CD14-positive monocyte (primary cell): ENCODE data around the gene MRGPRF. TPM values are rescaled to one million over a fixed set of nuclear protein-coding genes. Genes with fewer than 3 reads are reported as not detected.

ENCODE experiments used
- DNase-seq, 3 donors: peaks; one replicate each; pipeline ENCODE4 v3.0.0-alpha.2; 2011 to 2022
- H2AFZ ChIP-seq: 2 replicates; pipeline ENCODE4 v1.6.0; 2012; ENCODE audit warnings: mild to moderate bottlenecking, low read depth, low read length, inconsistent platforms; ENCODE audit not compliant: insufficient read depth, poor library complexity, severe bottlenecking
- H3K27ac ChIP-seq, 2 donors: 1 replicate in 1 of 2; 2 replicates in 1 of 2; pipeline ENCODE4 v1.5.1; 2012 to 2013; ENCODE audit warnings: low read length in 2 of 2, control low read depth in 1 of 2, inconsistent platforms in 1 of 2, low read depth in 1 of 2, mild to moderate bottlenecking in 1 of 2
- H3K27me3 ChIP-seq, 2 donors: one replicate each; pipeline versions ENCODE4 v1.6.0 to v1.6.1; 2011 to 2013; ENCODE audit warnings: low read length in 2 of 2; ENCODE audit not compliant: control insufficient read depth in 2 of 2, insufficient read depth in 2 of 2
- H3K36me3 ChIP-seq, 2 donors: replicated peaks in 1 of 2; 1 replicate in 1 of 2; 2 replicates in 1 of 2; pipeline versions ENCODE4 v1.5.1 to v1.6.1; 2012 to 2013; ENCODE audit warnings: low read length in 2 of 2, control low read depth in 1 of 2, inconsistent platforms in 1 of 2, mild to moderate bottlenecking in 1 of 2; ENCODE audit not compliant: insufficient read depth in 2 of 2, control insufficient read depth in 1 of 2
- H3K4me1 ChIP-seq, 2 donors: 1 replicate in 1 of 2; 2 replicates in 1 of 2; pipeline versions ENCODE4 v1.5.1 to v1.6.1; 2012 to 2013; ENCODE audit warnings: low read length in 2 of 2, control low read depth in 1 of 2, inconsistent platforms in 1 of 2, mild to moderate bottlenecking in 1 of 2, moderate library complexity in 1 of 2; ENCODE audit not compliant: insufficient read depth in 2 of 2, control insufficient read depth in 1 of 2
- H3K4me2 ChIP-seq: replicated peaks from 2 replicates; pipeline ENCODE3; 2012; ENCODE audit warnings: low read length, moderate library complexity, mild to moderate bottlenecking; ENCODE audit not compliant: poor library complexity, severe bottlenecking; ENCODE audit errors: extremely low read depth
- H3K4me3 ChIP-seq, 3 experiments: fragments of 200-600 bp in 1 of 3; sonication (generic) in 1 of 3; replicated peaks in 1 of 3; 1 replicate in 2 of 3; 2 replicates in 1 of 3; pipeline ENCODE4 v1.5.1; 2011 to 2013; ENCODE audit warnings: low read length in 3 of 3, mild to moderate bottlenecking in 3 of 3, control low read depth in 2 of 3, low read depth in 2 of 3, inconsistent platforms in 1 of 3, moderate library complexity in 1 of 3
- H3K79me2 ChIP-seq: 2 replicates; pipeline ENCODE4 v1.6.0; 2012; ENCODE audit warnings: mild to moderate bottlenecking, control low read depth, inconsistent platforms, low read length, moderate library complexity; ENCODE audit not compliant: insufficient read depth
- H3K9ac ChIP-seq: 2 replicates; pipeline ENCODE4 v1.6.0; 2017; ENCODE audit warnings: low read length, mild to moderate bottlenecking; ENCODE audit not compliant: insufficient read depth, poor library complexity, severe bottlenecking
- H3K9me3 ChIP-seq, 2 donors: replicated peaks in 1 of 2; 1 replicate in 1 of 2; 2 replicates in 1 of 2; pipeline versions ENCODE4 v1.5.1 to v1.6.1; 2012 to 2013; ENCODE audit warnings: low read length in 2 of 2, control low read depth in 1 of 2; ENCODE audit not compliant: control insufficient read depth in 1 of 2, insufficient read depth in 1 of 2
- H4K20me1 ChIP-seq: 2 replicates; pipeline ENCODE4 v1.6.0; 2012; ENCODE audit warnings: mild to moderate bottlenecking, low read length, control low read depth, moderate library complexity; ENCODE audit not compliant: insufficient read depth
- H3K27ac Mint-ChIP-seq, 7 donors: one replicate each; pipeline ENCODE4 v1.8.0; 2020; ENCODE audit warnings: mild to moderate bottlenecking in 7 of 7, mixed read lengths in 7 of 7, moderate library complexity in 6 of 7, inconsistent platforms in 2 of 7
- H3K27me3 Mint-ChIP-seq, 3 donors: one replicate each; pipeline ENCODE4 v1.8.0; 2021 to 2022; ENCODE audit warnings: low read depth in 3 of 3, mild to moderate bottlenecking in 3 of 3, mixed read lengths in 3 of 3, moderate library complexity in 3 of 3, inconsistent platforms in 1 of 3
- H3K36me3 Mint-ChIP-seq, 2 donors: one replicate each; pipeline ENCODE4 v1.8.0; 2020; ENCODE audit warnings: mixed read lengths in 2 of 2, inconsistent platforms in 1 of 2, mild to moderate bottlenecking in 1 of 2
- H3K4me1 Mint-ChIP-seq: one replicate; pipeline ENCODE4 v1.8.0; 2020; ENCODE audit warnings: mild to moderate bottlenecking, mixed read lengths
- H3K4me3 Mint-ChIP-seq, 2 donors: one replicate each; pipeline ENCODE4 v1.8.0; 2020; ENCODE audit warnings: mild to moderate bottlenecking in 2 of 2, mixed read lengths in 2 of 2, moderate library complexity in 1 of 2
- H3K9me3 Mint-ChIP-seq, 7 donors: one replicate each; pipeline ENCODE4 v1.8.0; 2020 to 2022; ENCODE audit warnings: mixed read lengths in 7 of 7, mild to moderate bottlenecking in 6 of 7, moderate library complexity in 6 of 7, inconsistent platforms in 2 of 7
- WGBS: methylation state at CpG from one replicate; pipeline ENCODE4 v1.1.5; 2013; ENCODE audit warnings: missing lambda C conversion rate; ENCODE audit not compliant: insufficient coverage; 5-methylcytosine and 5-hydroxymethylcytosine counted together
- intact Hi-C, 2 donors: fragments of 100-400 bp; cut with micrococcal nuclease; formaldehyde crosslinking; loops; one replicate each; pipeline versions ENCODE4 v1.15.0 to v1.15.1; 2023
- polyA plus RNA-seq, 3 donors: library from polyadenylated mRNA; depleted of rRNA in 1 of 3; unstranded in 2 of 3; stranded (reverse) in 1 of 3; fragments of 300-500 nt in 2 of 3; fragments of >200 nt in 1 of 3; fragmentation: Illumina TruSeq in 2 of 3; gene quantifications; 1 replicate in 2 of 3; 2 replicates in 1 of 3; pipeline ENCODE4 v1.2.3, GENCODE V29; 2012 to 2021
- TF ChIP-seq, protein P1 (sequence below): fragments of 200-600 bp; IDR thresholded peaks from one replicate; pipeline ENCODE4 v1.8.0; 2022; ENCODE audit warnings: antibody characterized with exemption, mild to moderate bottlenecking

MRGPRF gene
- polyA plus RNA-seq, 3 donors = 0.22 to 0.23 TPM; not detected in 1

DNA sequence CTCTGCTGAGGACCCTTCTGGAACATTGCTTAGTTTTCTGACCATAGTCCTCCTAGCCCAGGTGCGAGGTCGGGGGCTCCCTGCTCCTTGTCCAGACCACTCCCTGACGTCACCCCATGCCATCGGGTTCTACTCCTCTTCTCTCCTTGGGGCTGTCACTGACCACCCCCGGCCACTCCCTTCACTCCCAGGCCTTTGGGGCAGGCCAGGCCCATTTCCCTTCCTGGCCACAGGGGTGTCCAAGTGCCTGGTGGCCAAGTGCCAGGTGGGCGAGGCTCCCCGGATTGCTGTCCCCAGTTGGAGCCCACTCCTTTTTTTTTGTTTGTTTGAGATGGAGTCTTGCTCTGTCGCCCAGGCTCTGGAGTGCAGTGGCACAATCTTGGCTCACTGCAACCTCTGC, 51.8 kb downstream of the MRGPRF start:
- Histone ChIP-seq H3K4me2 (no peak overlapping the region), H3K9me3 (no peaks in the 10 kb centered on the region), H3K27ac (no peak overlapping the region), H3K4me1 (peaks cover 5% of the 10 kb centered on the region in 2 donors), H3K36me3 (no peaks in the 10 kb centered on the region), H2AFZ (no peak overlapping the region), H3K9ac (no peak overlapping the region), H3K79me2 (no peaks in the 10 kb centered on the region), H4K20me1 (no peaks in the 10 kb centered on the region), H3K27me3 (no peaks in the 10 kb centered on the region), H3K4me3 (no peak overlapping the region)
- Mint-ChIP-seq H3K27me3 (peaks cover 3 to 8% (median 3%) of the 10 kb centered on the region in 3 donors), H3K27ac (no peak overlapping the region), H3K36me3 (no peaks in the 10 kb centered on the region), H3K4me3 (no peak overlapping the region), H3K9me3 (peaks cover 0 to 9% (median 3%) of the 10 kb centered on the region in 7 donors), H3K4me1 (peaks cover 8% of the 10 kb centered on the region)
- TF ChIP-seq, protein P1, sequence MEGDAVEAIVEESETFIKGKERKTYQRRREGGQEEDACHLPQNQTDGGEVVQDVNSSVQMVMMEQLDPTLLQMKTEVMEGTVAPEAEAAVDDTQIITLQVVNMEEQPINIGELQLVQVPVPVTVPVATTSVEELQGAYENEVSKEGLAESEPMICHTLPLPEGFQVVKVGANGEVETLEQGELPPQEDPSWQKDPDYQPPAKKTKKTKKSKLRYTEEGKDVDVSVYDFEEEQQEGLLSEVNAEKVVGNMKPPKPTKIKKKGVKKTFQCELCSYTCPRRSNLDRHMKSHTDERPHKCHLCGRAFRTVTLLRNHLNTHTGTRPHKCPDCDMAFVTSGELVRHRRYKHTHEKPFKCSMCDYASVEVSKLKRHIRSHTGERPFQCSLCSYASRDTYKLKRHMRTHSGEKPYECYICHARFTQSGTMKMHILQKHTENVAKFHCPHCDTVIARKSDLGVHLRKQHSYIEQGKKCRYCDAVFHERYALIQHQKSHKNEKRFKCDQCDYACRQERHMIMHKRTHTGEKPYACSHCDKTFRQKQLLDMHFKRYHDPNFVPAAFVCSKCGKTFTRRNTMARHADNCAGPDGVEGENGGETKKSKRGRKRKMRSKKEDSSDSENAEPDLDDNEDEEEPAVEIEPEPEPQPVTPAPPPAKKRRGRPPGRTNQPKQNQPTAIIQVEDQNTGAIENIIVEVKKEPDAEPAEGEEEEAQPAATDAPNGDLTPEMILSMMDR = no peak
- WGBS = 90% methylated on average over 4 of the region's 8 CpGs
- no peak for DNase-seq
- intact Hi-C loops = no loop called here

DNA sequence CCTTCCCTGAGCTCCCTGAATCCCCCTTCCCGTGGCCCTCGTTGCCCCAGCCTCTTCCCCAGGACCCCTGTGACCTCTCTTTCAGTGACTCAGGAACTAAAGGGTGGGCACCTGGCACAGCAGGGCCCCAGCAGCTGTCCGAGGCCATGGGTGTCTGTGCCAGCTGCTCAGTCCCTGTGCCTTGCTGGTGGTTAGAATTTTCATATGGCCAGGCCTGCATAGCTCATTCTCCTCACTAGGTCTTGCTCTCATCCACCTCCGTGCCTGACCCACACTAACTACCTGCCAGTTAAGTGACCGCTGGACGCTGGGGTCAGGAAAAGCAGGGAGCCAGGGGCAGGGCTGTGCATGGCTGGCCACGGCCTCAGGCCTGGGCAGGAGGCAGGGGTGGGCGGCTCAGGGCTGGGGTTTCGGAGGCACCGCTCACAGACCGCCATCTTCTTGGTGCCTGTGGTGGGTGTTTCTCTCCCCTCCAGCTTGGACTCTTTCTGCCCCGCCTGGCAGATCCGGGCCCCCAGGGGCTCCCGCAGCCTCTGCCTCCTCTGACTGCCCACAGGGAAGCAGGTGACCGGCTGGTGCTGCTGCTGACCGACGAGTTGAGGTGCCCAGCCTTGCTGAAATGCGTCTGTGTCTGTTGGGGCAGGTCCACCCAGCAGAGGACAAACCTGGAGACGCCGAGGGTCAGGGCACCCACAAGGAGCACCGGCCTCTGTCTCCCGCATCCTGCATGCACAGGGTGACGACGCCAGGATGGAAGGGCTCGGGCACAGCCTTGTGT, 52.6 kb downstream of the MRGPRF start:
- Histone ChIP-seq H3K79me2 (no peaks in the 10 kb centered on the region), H3K9me3 (no peaks in the 10 kb centered on the region), H3K4me2 (no peak overlapping the region), H3K4me3 (no peak overlapping the region), H2AFZ (no peak overlapping the region), H3K9ac (no peak overlapping the region), H3K27ac (no peak overlapping the region), H3K36me3 (no peaks in the 10 kb centered on the region), H4K20me1 (no peaks in the 10 kb centered on the region), H3K4me1 (peaks cover 10% of the 10 kb centered on the region in 2 donors), H3K27me3 (no peaks in the 10 kb centered on the region)
- no peak overlapping the region for H3K4me3 Mint-ChIP-seq
- H3K9me3 Mint-ChIP-seq = peaks cover 0 to 9% (median 3%) of the 10 kb centered on the region in 7 donors
- peaks cover 1 to 8% (median 2%) of the 10 kb centered on the region in 3 donors for H3K27me3 Mint-ChIP-seq
- TF ChIP-seq, protein P1 = no peak
- H3K27ac Mint-ChIP-seq = peak overlapping the region in 1 of 7 donors; percentile 21
- WGBS = 93% methylated on average over 19 of the region's 25 CpGs
- no peaks in the 10 kb centered on the region for H3K36me3 Mint-ChIP-seq
- intact Hi-C loops = loop anchor here in 1 of 2 donors (1.0 kb wide), 1 partner anchor 11 kb away; no protein-coding TSS in a partner anchor
- no peak for DNase-seq
- peaks cover 11% of the 10 kb centered on the region for H3K4me1 Mint-ChIP-seq
